ACC112 (cell line): ENCODE results near the gene TTC39A.

Experiments
- H2AFZ ChIP-seq: fragments of 200-600 bp; sonication (generic); one replicate; pipeline ENCODE4 v1.6.0; 2017; ENCODE audit warnings: antibody characterized with exemption, low read length; ENCODE audit not compliant: unreplicated experiment
- H3K27ac ChIP-seq: fragments of 200-600 bp; sonication (generic); 2 replicates; pipeline ENCODE4 v1.5.1; 2014; ENCODE audit warnings: low read depth, mild to moderate bottlenecking, antibody characterized with exemption, low read length, moderate library complexity
- H3K27me3 ChIP-seq: fragments of 200-600 bp; sonication (generic); 2 replicates; pipeline ENCODE4 v1.6.1; 2014; ENCODE audit warnings: mild to moderate bottlenecking, antibody characterized with exemption, low read length, moderate library complexity, mixed read lengths; ENCODE audit not compliant: insufficient read depth
- H3K36me3 ChIP-seq: fragments of 200-600 bp; sonication (generic); 2 replicates; pipeline ENCODE4 v1.6.1; 2016; ENCODE audit warnings: mild to moderate bottlenecking, antibody characterized with exemption, low read length, moderate library complexity, mixed read lengths; ENCODE audit not compliant: insufficient read depth
- H3K4me1 ChIP-seq: fragments of 200-600 bp; sonication (generic); one replicate; pipeline ENCODE4 v1.6.1; 2016; ENCODE audit warnings: low read length, mixed read lengths; ENCODE audit not compliant: insufficient read depth, unreplicated experiment, control insufficient read depth
- H3K4me3 ChIP-seq: fragments of 200-600 bp; sonication (generic); 2 replicates; pipeline ENCODE4 v1.5.1; 2014; ENCODE audit warnings: mild to moderate bottlenecking, low read depth, low read length
- H3K79me2 ChIP-seq: fragments of 200-600 bp; sonication (generic); one replicate; pipeline ENCODE4 v1.6.0; 2016; ENCODE audit warnings: low read length; ENCODE audit not compliant: control insufficient read depth, unreplicated experiment, insufficient read depth

TTC39A gene

GRCh38 chr1:51313961-51314777 lies 16.2 kb downstream of the TTC39A start:
- no peaks in the 10 kb centered on the region for H3K36me3 ChIP-seq
- H3K79me2 ChIP-seq, result no peaks in the 10 kb centered on the region
- peaks cover 17% of the 10 kb centered on the region for H3K4me1 ChIP-seq
- no peaks in the 10 kb centered on the region for H3K27me3 ChIP-seq
- peak overlapping the region; percentile 92 for H3K27ac ChIP-seq
- H3K4me3 ChIP-seq, result no peak overlapping the region; the same call in 1 of the 2 replicates
- peak overlapping the region; percentile 93 for H2AFZ ChIP-seq

GRCh38 chr1:51313268-51313852 lies 17.0 kb downstream of the TTC39A start:
- Histone ChIP-seq H3K27ac (peak overlapping the region; percentile 92), H3K4me1 (peaks cover 17% of the 10 kb centered on the region)

GRCh38 chr1:51312718-51313117 lies 17.6 kb downstream of the TTC39A start:
- Histone ChIP-seq H2AFZ (no peak overlapping the region), H3K27me3 (no peaks in the 10 kb centered on the region), H3K4me1 (peaks cover 17% of the 10 kb centered on the region), H3K79me2 (no peaks in the 10 kb centered on the region), H3K27ac (no peak overlapping the region), H3K4me3 (no peak overlapping the region), H3K36me3 (no peaks in the 10 kb centered on the region)

More at GRCh38 chr1:51313268-51313852, 17.0 kb downstream of the TTC39A start:
- no peaks in the 10 kb centered on the region for H3K27me3 ChIP-seq
- H3K79me2 ChIP-seq, result no peaks in the 10 kb centered on the region
- no peak overlapping the region for H3K4me3 ChIP-seq
- no peaks in the 10 kb centered on the region for H3K36me3 ChIP-seq
- peak overlapping the region; percentile 93 for H2AFZ ChIP-seq

- H3K27me3 ChIP-seq, result no peaks in the 10 kb centered on the region
- no peak overlapping the region for H3K4me3 ChIP-seq
- no peaks in the 10 kb centered on the region for H3K36me3 ChIP-seq
- no peak overlapping the region for H3K27ac ChIP-seq
- no peak overlapping the region for H2AFZ ChIP-seq
- no peaks in the 10 kb centered on the region for H3K79me2 ChIP-seq
- H3K4me1 ChIP-seq, result peaks cover 17% of the 10 kb centered on the region
Measured at GRCh38 chr1:51311826-51312225, 18.5 kb downstream of the TTC39A start.

GRCh38 chr1:51310871-51311613 lies 19.3 kb downstream of the TTC39A start:
- H3K4me3 ChIP-seq, result no peak overlapping the region
- no peak overlapping the region for H3K27ac ChIP-seq
- H2AFZ ChIP-seq, result no peak overlapping the region

GRCh38 chr1:51309291-51309690 lies 21.1 kb downstream of the TTC39A start:
- Histone ChIP-seq H3K27me3 (no peaks in the 10 kb centered on the region), H3K4me3 (no peak overlapping the region), H3K79me2 (no peaks in the 10 kb centered on the region), H2AFZ (no peak overlapping the region), H3K4me1 (peaks cover 14% of the 10 kb centered on the region), H3K27ac (no peak overlapping the region), H3K36me3 (no peaks in the 10 kb centered on the region)

More at GRCh38 chr1:51310871-51311613, 19.3 kb downstream of the TTC39A start:
- Histone ChIP-seq H3K79me2 (no peaks in the 10 kb centered on the region), H3K4me1 (peaks cover 17% of the 10 kb centered on the region), H3K36me3 (no peaks in the 10 kb centered on the region), H3K27me3 (no peaks in the 10 kb centered on the region)

GRCh38 chr1:51308636-51309035 lies 21.7 kb downstream of the TTC39A start:
- Histone ChIP-seq H3K27me3 (no peaks in the 10 kb centered on the region), H3K79me2 (no peaks in the 10 kb centered on the region), H3K27ac (no peak overlapping the region), H3K36me3 (no peaks in the 10 kb centered on the region), H2AFZ (no peak overlapping the region), H3K4me1 (peaks cover 14% of the 10 kb centered on the region), H3K4me3 (no peak overlapping the region)

GRCh38 chr1:51306950-51307349 lies 23.4 kb downstream of the TTC39A start:
- Histone ChIP-seq H3K4me1 (peaks cover 15% of the 10 kb centered on the region), H3K4me3 (no peak overlapping the region), H3K27ac (no peak overlapping the region), H3K36me3 (no peaks in the 10 kb centered on the region), H3K27me3 (no peaks in the 10 kb centered on the region), H3K79me2 (no peaks in the 10 kb centered on the region), H2AFZ (no peak overlapping the region)

GRCh38 chr1:51305371-51305823 lies 25.0 kb downstream of the TTC39A start:
- Histone ChIP-seq H3K4me3 (no peak overlapping the region), H3K27ac (no peak overlapping the region), H3K36me3 (no peaks in the 10 kb centered on the region), H3K27me3 (no peaks in the 10 kb centered on the region), H3K79me2 (no peaks in the 10 kb centered on the region), H3K4me1 (peaks cover 15% of the 10 kb centered on the region), H2AFZ (no peak overlapping the region)

GRCh38 chr1:51304360-51304759 lies 26.0 kb downstream of the TTC39A start:
- no peaks in the 10 kb centered on the region for H3K36me3 ChIP-seq
- no peaks in the 10 kb centered on the region for H3K27me3 ChIP-seq
- H3K4me1 ChIP-seq, result peaks cover 15% of the 10 kb centered on the region
- H2AFZ ChIP-seq, result peak overlapping the region; percentile 26
- no peak overlapping the region for H3K4me3 ChIP-seq
- peak overlapping the region; percentile 40 for H3K27ac ChIP-seq
- H3K79me2 ChIP-seq, result no peaks in the 10 kb centered on the region
